ENCODE data around the gene SLC35F1.

Gene SLC35F1

DNA sequence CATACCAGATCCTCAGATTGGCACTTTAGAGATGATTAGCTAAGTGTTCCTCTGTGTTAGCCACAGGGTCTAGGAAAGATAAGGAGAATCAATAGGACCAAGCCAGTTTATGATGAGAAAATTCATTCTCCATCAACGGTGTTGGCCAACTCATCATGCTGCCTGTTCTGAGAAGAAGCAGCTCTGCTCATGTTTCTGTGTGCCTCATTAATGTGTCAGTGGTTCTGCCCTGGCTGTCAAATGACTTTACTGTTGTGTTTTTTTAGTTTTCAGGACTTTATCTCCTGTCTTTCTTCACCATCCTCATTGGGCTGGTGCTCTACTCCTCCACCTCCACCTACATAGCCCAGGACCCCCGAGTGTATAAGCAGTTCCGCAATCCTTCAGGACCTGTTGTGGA lies 406.7 kb downstream of the SLC35F1 start (continued):
- no peak for TF ChIP-seq RARB (CRISPR knock-in tag; IDR thresholded peaks at IDR 0.05)
- no peak for TF ChIP-seq PPARA (CRISPR knock-in tag; IDR thresholded peaks at IDR 0.05; ENCODE audit: borderline replicate concordance)

- no peak for TF ChIP-seq SNAI2 (CRISPR knock-in tag; IDR thresholded peaks at IDR 0.05)
- no peak for TF ChIP-seq ZNF70 (CRISPR knock-in tag; IDR thresholded peaks at IDR 0.05)
- TF ChIP-seq TCF4 (CRISPR knock-in tag; IDR thresholded peaks at IDR 0.05; ENCODE audit: borderline replicate concordance): no peak
- TF ChIP-seq OSR1 (CRISPR knock-in tag; IDR thresholded peaks at IDR 0.05): no peak
- TF ChIP-seq ISL1 (CRISPR knock-in tag; IDR thresholded peaks at IDR 0.05): no peak
- TF ChIP-seq ARNTL (CRISPR knock-in tag; IDR thresholded peaks at IDR 0.05; ENCODE audit: borderline replicate concordance, low read depth): no peak
- TF ChIP-seq ZC3H10 (CRISPR knock-in tag; IDR thresholded peaks at IDR 0.05): no peak
- TF ChIP-seq, protein P1, sequence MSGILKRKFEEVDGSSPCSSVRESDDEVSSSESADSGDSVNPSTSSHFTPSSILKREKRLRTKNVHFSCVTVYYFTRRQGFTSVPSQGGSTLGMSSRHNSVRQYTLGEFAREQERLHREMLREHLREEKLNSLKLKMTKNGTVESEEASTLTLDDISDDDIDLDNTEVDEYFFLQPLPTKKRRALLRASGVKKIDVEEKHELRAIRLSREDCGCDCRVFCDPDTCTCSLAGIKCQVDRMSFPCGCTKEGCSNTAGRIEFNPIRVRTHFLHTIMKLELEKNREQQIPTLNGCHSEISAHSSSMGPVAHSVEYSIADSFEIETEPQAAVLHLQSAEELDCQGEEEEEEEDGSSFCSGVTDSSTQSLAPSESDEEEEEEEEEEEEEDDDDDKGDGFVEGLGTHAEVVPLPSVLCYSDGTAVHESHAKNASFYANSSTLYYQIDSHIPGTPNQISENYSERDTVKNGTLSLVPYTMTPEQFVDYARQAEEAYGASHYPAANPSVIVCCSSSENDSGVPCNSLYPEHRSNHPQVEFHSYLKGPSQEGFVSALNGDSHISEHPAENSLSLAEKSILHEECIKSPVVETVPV (CRISPR knock-in tag; IDR thresholded peaks at IDR 0.05): no peak
- TF ChIP-seq ZNF565 (CRISPR knock-in tag; conservative IDR thresholded peaks at IDR 0.05; ENCODE audit: low read depth): no peak
- TF ChIP-seq CSDC2 (CRISPR knock-in tag; IDR thresholded peaks at IDR 0.05): no peak
- no peak for TF ChIP-seq ESRRG (CRISPR knock-in tag; IDR thresholded peaks at IDR 0.05)
- no peak for TF ChIP-seq BACH2 (CRISPR knock-in tag; IDR thresholded peaks at IDR 0.05; ENCODE audit: borderline replicate concordance)
- no peak for TF ChIP-seq PATZ1 (CRISPR knock-in tag; IDR thresholded peaks at IDR 0.05; ENCODE audit: borderline replicate concordance)
- TF ChIP-seq TSHZ2 (CRISPR knock-in tag; IDR thresholded peaks at IDR 0.05): no peak
- TF ChIP-seq, protein P2, sequence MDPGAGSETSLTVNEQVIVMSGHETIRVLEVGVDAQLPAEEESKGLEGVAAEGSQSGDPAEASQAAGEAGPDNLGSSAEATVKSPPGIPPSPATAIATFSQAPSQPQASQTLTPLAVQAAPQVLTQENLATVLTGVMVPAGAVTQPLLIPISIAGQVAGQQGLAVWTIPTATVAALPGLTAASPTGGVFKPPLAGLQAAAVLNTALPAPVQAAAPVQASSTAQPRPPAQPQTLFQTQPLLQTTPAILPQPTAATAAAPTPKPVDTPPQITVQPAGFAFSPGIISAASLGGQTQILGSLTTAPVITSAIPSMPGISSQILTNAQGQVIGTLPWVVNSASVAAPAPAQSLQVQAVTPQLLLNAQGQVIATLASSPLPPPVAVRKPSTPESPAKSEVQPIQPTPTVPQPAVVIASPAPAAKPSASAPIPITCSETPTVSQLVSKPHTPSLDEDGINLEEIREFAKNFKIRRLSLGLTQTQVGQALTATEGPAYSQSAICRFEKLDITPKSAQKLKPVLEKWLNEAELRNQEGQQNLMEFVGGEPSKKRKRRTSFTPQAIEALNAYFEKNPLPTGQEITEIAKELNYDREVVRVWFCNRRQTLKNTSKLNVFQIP (CRISPR knock-in tag; IDR thresholded peaks at IDR 0.05; ENCODE audit: borderline replicate concordance, low read depth): no peak
- TF ChIP-seq, protein P3, sequence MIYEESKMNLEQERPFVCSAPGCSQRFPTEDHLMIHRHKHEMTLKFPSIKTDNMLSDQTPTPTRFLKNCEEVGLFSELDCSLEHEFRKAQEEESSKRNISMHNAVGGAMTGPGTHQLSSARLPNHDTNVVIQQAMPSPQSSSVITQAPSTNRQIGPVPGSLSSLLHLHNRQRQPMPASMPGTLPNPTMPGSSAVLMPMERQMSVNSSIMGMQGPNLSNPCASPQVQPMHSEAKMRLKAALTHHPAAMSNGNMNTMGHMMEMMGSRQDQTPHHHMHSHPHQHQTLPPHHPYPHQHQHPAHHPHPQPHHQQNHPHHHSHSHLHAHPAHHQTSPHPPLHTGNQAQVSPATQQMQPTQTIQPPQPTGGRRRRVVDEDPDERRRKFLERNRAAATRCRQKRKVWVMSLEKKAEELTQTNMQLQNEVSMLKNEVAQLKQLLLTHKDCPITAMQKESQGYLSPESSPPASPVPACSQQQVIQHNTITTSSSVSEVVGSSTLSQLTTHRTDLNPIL (CRISPR knock-in tag; IDR thresholded peaks at IDR 0.05; ENCODE audit: low read depth): no peak
- no peak for TF ChIP-seq GLIS3 (CRISPR knock-in tag; IDR thresholded peaks at IDR 0.05)
- TF ChIP-seq ZFP30 (CRISPR knock-in tag; IDR thresholded peaks at IDR 0.05): no peak
- no peak for ATAC-seq
Measured at GRCh38 chr6:118316796-118317384, 409.8 kb downstream of the SLC35F1 start.

DNA sequence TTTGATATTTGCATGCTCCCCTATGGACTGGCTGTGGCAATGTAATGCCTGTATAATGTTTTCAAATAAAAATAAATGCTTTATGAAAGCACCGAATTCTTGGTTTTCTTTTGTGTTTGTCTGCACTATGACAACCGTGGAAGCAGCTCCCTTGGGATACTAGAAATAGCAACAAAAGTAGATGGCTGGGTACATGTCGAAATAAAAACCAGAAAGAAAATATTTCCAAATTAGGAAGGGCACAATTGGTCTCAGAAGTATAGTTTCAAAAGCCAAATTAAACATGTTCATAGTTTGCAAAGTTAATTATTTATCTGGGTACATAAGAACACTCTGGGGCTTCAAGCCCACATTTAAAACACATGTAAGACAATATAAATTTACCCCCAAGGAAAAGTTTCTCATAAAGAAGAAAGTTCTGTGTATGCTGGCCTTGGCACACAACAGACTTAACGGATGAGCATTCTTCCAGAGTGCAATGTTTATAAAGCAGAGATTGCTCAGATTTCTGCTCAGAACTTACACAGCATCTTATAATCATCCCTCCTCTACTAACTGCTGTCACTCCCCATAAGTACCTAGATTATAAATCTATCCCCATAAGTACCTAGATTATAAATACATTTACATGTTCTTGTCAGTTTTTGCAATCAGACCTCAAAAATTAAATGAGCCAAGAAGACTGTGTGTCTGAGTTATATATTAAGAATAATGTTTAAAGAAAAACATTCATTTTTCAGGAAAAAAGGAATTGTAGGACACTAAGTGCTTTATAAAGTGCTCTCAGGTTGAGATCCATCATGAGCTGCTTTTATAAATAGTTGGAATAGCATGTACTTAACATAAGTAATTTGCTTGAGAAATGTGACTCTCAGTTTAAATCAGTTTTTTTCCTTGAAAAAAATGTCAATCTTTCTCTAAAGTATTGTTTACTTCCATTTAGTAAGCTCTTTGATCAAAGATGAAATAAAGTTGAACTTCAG lies 410.8 kb downstream of the SLC35F1 start:
- no peak for ATAC-seq

More for the DNA sequence above, 410.8 kb downstream of the SLC35F1 start:
- TF ChIP-seq ISL1 (CRISPR knock-in tag; IDR thresholded peaks at IDR 0.05) (peak; percentile 70), ZNF565 (CRISPR knock-in tag; conservative IDR thresholded peaks at IDR 0.05; ENCODE audit: low read depth) (no peak)
